Right cardiac atrium (tissue), 5 donors: ENCODE data around the gene PAAF1. TPM values are rescaled to one million over a fixed set of nuclear protein-coding genes. Genes with fewer than 3 reads are reported as not detected.

Experiments used
- ATAC-seq, 2 donors: fragments of 200-7000 bp; cut with Tn5 transposase; one replicate each; pipeline versions ENCODE4 v1.8.0 to v1.9.1; 2020; ENCODE audit warnings: moderate library complexity in 2 of 2, mild to moderate bottlenecking in 1 of 2
- DNase-seq, 3 donors: peaks; one replicate each; pipeline ENCODE4 v3.0.0-alpha.2; 2020
- H3K27ac ChIP-seq: one replicate; pipeline ENCODE4 v1.5.1; 2013; ENCODE audit warnings: mild to moderate bottlenecking, low read length, control low read depth, moderate library complexity
- H3K27me3 ChIP-seq: one replicate; pipeline ENCODE4 v1.6.1; 2013; ENCODE audit not compliant: control insufficient read depth, insufficient read depth
- H3K4me1 ChIP-seq: one replicate; pipeline ENCODE4 v1.6.1; 2013; ENCODE audit warnings: low read length; ENCODE audit not compliant: control insufficient read depth, insufficient read depth
- H3K4me3 ChIP-seq: one replicate; pipeline ENCODE4 v1.5.1; 2013; ENCODE audit warnings: low read length, control low read depth
- H3K9me3 ChIP-seq: one replicate; pipeline ENCODE4 v1.6.1; 2013; ENCODE audit warnings: low read length; ENCODE audit not compliant: control insufficient read depth
- WGBS: extraction: QIAGEN DNeasy Blood & Tissue Kit; methylation state at CpG from one replicate; pipeline ENCODE4 v1.1.7; 2013; 5-methylcytosine and 5-hydroxymethylcytosine counted together
- intact Hi-C, 4 donors: fragments of 100-400 bp; cut with DNase I; formaldehyde crosslinking; loops; one replicate each; pipeline versions ENCODE4 v1.11.0 to v1.14.0; 2022 to 2023
- polyA plus RNA-seq: library from polyadenylated mRNA; stranded (reverse); fragments of 200-250 nt; gene quantifications from one replicate; pipeline ENCODE4 v1.2.3, GENCODE V29; 2013
- total RNA-seq, 4 donors: library from RNA; stranded (reverse); fragmentation: NEBNext Ultra II Directional; extraction: Animal tissue kit (Norgen Biotek cat#: 25700); gene quantifications; one replicate each; pipeline ENCODE4 v1.2.1, GENCODE V29; 2021
- donor health status: healthy with polysubstance abuse.
- donor health status: DM: no; HTN: yes; CAD: no.
- donor health status: DM: no; HTN: no; CAD: no.
- donor health status: DM: no; HTN: yes; CAD: no; lungs with severe emphysema.
- donor health status: DM: yes; HTN: yes; CAD: no.

Gene PAAF1
- total and polyA plus RNA-seq, 5 donors: 12.7 to 22.8 (median 18.0) TPM

GRCh38 chr11:73859671-73860070 is 17.1 kb upstream of the PAAF1 start:
- H3K27me3 ChIP-seq: no peaks in the 10 kb centered on the region
- no peak for DNase-seq
- intact Hi-C loops: loop anchor here in 1 of 4 donors (10.0 kb wide), 1 partner anchor 65 kb away; no protein-coding TSS in a partner anchor
- no peak overlapping the region for H3K27ac ChIP-seq
- H3K9me3 ChIP-seq: no peaks in the 10 kb centered on the region
- no peak for ATAC-seq
- no peak overlapping the region for H3K4me3 ChIP-seq
- H3K4me1 ChIP-seq: no peaks in the 10 kb centered on the region
- 94% methylated on average over 2 of the region's 2 CpGs for WGBS

- intact Hi-C loops: loop anchor here in 1 of 4 donors (10.0 kb wide), 1 partner anchor 65 kb away; no protein-coding TSS in a partner anchor
- Histone ChIP-seq H3K4me1 (no peaks in the 10 kb centered on the region), H3K27me3 (no peaks in the 10 kb centered on the region), H3K27ac (no peak overlapping the region), H3K9me3 (no peaks in the 10 kb centered on the region), H3K4me3 (no peak overlapping the region)
- 68% methylated on average over 2 of the region's 2 CpGs for WGBS
- no peak for ATAC-seq
- no peak for DNase-seq
These were observed 16.6 kb upstream of the PAAF1 start for GRCh38 chr11:73860202-73860601.

- Histone ChIP-seq H3K27me3 (no peaks in the 10 kb centered on the region), H3K27ac (no peak overlapping the region), H3K4me1 (peaks cover 2% of the 10 kb centered on the region), H3K4me3 (no peak overlapping the region), H3K9me3 (no peaks in the 10 kb centered on the region)
- DNase-seq (no peak), ATAC-seq (no peak)
- intact Hi-C loops: loop anchor here in 1 of 4 donors (10.0 kb wide), 1 partner anchor 68 kb away; no protein-coding TSS in a partner anchor
- 73% methylated on average over 4 of the region's 4 CpGs for WGBS
These were observed 13.8 kb upstream of the PAAF1 start for GRCh38 chr11:73862986-73863385.

- Histone ChIP-seq H3K4me3 (no peak overlapping the region), H3K27ac (peak overlapping the region; percentile 70), H3K9me3 (no peaks in the 10 kb centered on the region), H3K27me3 (no peaks in the 10 kb centered on the region), H3K4me1 (peaks cover 2% of the 10 kb centered on the region)
- DNase-seq (peak in 1 of 3 donors; percentile 56), ATAC-seq (peak in 1 of 2 donors; percentile 44)
- WGBS: 81% methylated on average over 5 of the region's 5 CpGs
- intact Hi-C loops: loop anchor here in 1 of 4 donors (10.0 kb wide), 1 partner anchor 71 kb away; no protein-coding TSS in a partner anchor
These were observed 10.7 kb upstream of the PAAF1 start for GRCh38 chr11:73866095-73866579.

GRCh38 chr11:73866586-73866996 is 10.2 kb upstream of the PAAF1 start:
- no peaks in the 10 kb centered on the region for H3K27me3 ChIP-seq
- no peaks in the 10 kb centered on the region for H3K9me3 ChIP-seq
- ATAC-seq (peak; percentile 14 to 72), DNase-seq (peak in 1 of 3 donors; percentile 23)
- intact Hi-C loops: loop anchor here in 1 of 4 donors (10.0 kb wide), 1 partner anchor 72 kb away; no protein-coding TSS in a partner anchor
- peak overlapping the region; percentile 70 for H3K27ac ChIP-seq
- H3K4me1 ChIP-seq: peaks cover 2% of the 10 kb centered on the region
- H3K4me3 ChIP-seq: no peak overlapping the region
- 35% methylated on average over 2 of the region's 2 CpGs for WGBS

GRCh38 chr11:73869332-73869949 is 7.4 kb upstream of the PAAF1 start:
- no peaks in the 10 kb centered on the region for H3K27me3 ChIP-seq
- 38% methylated on average over 1 of the region's 1 CpG for WGBS
- intact Hi-C loops: loop anchor here in 1 of 4 donors (10.0 kb wide), 1 partner anchor 75 kb away; no protein-coding TSS in a partner anchor
- peak overlapping the region; percentile 13 for H3K27ac ChIP-seq
- ATAC-seq: no peak
- H3K9me3 ChIP-seq: no peaks in the 10 kb centered on the region
- no peak for DNase-seq
- no peak overlapping the region for H3K4me3 ChIP-seq
- peaks cover 2% of the 10 kb centered on the region for H3K4me1 ChIP-seq

GRCh38 chr11:73870261-73870660 is 6.5 kb upstream of the PAAF1 start:
- Histone ChIP-seq H3K9me3 (no peaks in the 10 kb centered on the region), H3K27ac (no peak overlapping the region), H3K4me3 (no peak overlapping the region), H3K27me3 (no peaks in the 10 kb centered on the region), H3K4me1 (peaks cover 4% of the 10 kb centered on the region)
- intact Hi-C loops: no loop called here
- DNase-seq (no peak), ATAC-seq (no peak)
- 83% methylated on average over 3 of the region's 3 CpGs for WGBS

- 92% methylated on average over 9 of the region's 9 CpGs for WGBS
- no peak overlapping the region for H3K27ac ChIP-seq
These were observed 3.9 kb upstream of the PAAF1 start for GRCh38 chr11:73872749-73873357.

GRCh38 chr11:73875380-73875779 is 1.4 kb upstream of the PAAF1 start:
- peaks cover 6% of the 10 kb centered on the region for H3K4me1 ChIP-seq
- no peaks in the 10 kb centered on the region for H3K9me3 ChIP-seq
- H3K27ac ChIP-seq: peak overlapping the region; percentile 48
- WGBS: 83% methylated on average over 1 of the region's 1 CpG
- DNase-seq: no peak
- H3K4me3 ChIP-seq: peak overlapping the region; percentile 47
- no peaks in the 10 kb centered on the region for H3K27me3 ChIP-seq
- ATAC-seq: no peak
- intact Hi-C loops: no loop called here

More at GRCh38 chr11:73872749-73873357, 3.9 kb upstream of the PAAF1 start:
- H3K4me3 ChIP-seq: no peak overlapping the region
- ATAC-seq (no peak), DNase-seq (no peak)
- no peaks in the 10 kb centered on the region for H3K27me3 ChIP-seq
- no peaks in the 10 kb centered on the region for H3K9me3 ChIP-seq
- intact Hi-C loops: no loop called here
- peaks cover 6% of the 10 kb centered on the region for H3K4me1 ChIP-seq

- no peaks in the 10 kb centered on the region for H3K9me3 ChIP-seq
- H3K27me3 ChIP-seq: no peaks in the 10 kb centered on the region
- H3K4me3 ChIP-seq: peak overlapping the region; percentile 47
- intact Hi-C loops: no loop called here
- DNase-seq: no peak
- peaks cover 6% of the 10 kb centered on the region for H3K4me1 ChIP-seq
- H3K27ac ChIP-seq: peak overlapping the region; percentile 48
- ATAC-seq: no peak
- WGBS: 42% methylated on average over 8 of the region's 8 CpGs
These were observed 959 bp upstream of the PAAF1 start for GRCh38 chr11:73875840-73876239.

- Histone ChIP-seq H3K9me3 (no peaks in the 10 kb centered on the region), H3K27me3 (no peaks in the 10 kb centered on the region), H3K27ac (no peak overlapping the region), H3K4me1 (peaks cover 6% of the 10 kb centered on the region), H3K4me3 (no peak overlapping the region)
- DNase-seq (no peak), ATAC-seq (no peak)
- intact Hi-C loops: no loop called here
- WGBS: 76% methylated on average over 1 of the region's 1 CpG
These were observed 2.0 kb downstream of the PAAF1 start for GRCh38 chr11:73878771-73879170.
